Measurements from ENCODE around the gene FRMD3.
A peak's percentile ranks its signal among the peaks of the same experiment; 100 is the strongest.

The FRMD3 gene

GRCh38 chr9:83266666-83267496 is 271.3 kb downstream of the FRMD3 start:
- Histone ChIP-seq H2AFZ (peak overlapping the region; percentile 8), H3K4me2 (ENCODE audit: low read length) (no peak overlapping the region), H3K36me3 (ENCODE audit: control insufficient read depth, insufficient read depth, low read length) (no peaks in the 10 kb centered on the region), H3K79me2 (no peaks in the 10 kb centered on the region), H3K9me3 (ENCODE audit: control insufficient read depth, low read length) (no peaks in the 10 kb centered on the region), H3K4me1 (peaks cover 12% of the 10 kb centered on the region), H3K9ac (no peak overlapping the region), H3K27ac (peak overlapping the region; percentile 69), H3K27me3 (ENCODE audit: control insufficient read depth, insufficient read depth, low read length) (no peaks in the 10 kb centered on the region), H3K4me3 (ENCODE audit: low read depth, low read length) (no peak overlapping the region)
- TF ChIP-seq CTCF (IDR thresholded peaks at IDR 0.05), result no peak

GRCh38 chr9:83266331-83266665 is 271.9 kb downstream of the FRMD3 start:
- Histone ChIP-seq H3K4me3 (ENCODE audit: low read depth, low read length) (no peak overlapping the region), H3K9ac (no peak overlapping the region), H3K9me3 (ENCODE audit: control insufficient read depth, low read length) (no peaks in the 10 kb centered on the region), H3K79me2 (no peaks in the 10 kb centered on the region), H3K4me2 (ENCODE audit: low read length) (no peak overlapping the region), H3K27me3 (ENCODE audit: control insufficient read depth, insufficient read depth, low read length) (no peaks in the 10 kb centered on the region), H3K4me1 (peaks cover 12% of the 10 kb centered on the region), H3K36me3 (ENCODE audit: control insufficient read depth, insufficient read depth, low read length) (no peaks in the 10 kb centered on the region), H3K27ac (peak overlapping the region; percentile 69), H2AFZ (no peak overlapping the region)
- no peak for TF ChIP-seq CTCF (IDR thresholded peaks at IDR 0.05)

GRCh38 chr9:83264315-83264714 is 273.9 kb downstream of the FRMD3 start:
- H3K36me3 ChIP-seq (ENCODE audit: control insufficient read depth, insufficient read depth, low read length), result no peaks in the 10 kb centered on the region
- H3K9me3 ChIP-seq (ENCODE audit: control insufficient read depth, low read length), result no peaks in the 10 kb centered on the region
- H3K4me3 ChIP-seq (ENCODE audit: low read depth, low read length), result no peak overlapping the region
- TF ChIP-seq CTCF (IDR thresholded peaks at IDR 0.05), result no peak
- H3K4me1 ChIP-seq, result peaks cover 10% of the 10 kb centered on the region
- no peak overlapping the region for H2AFZ ChIP-seq
- no peaks in the 10 kb centered on the region for H3K79me2 ChIP-seq
- no peak overlapping the region for H3K4me2 ChIP-seq (ENCODE audit: low read length)
- no peak overlapping the region for H3K27ac ChIP-seq
- no peak overlapping the region for H3K9ac ChIP-seq
- H3K27me3 ChIP-seq (ENCODE audit: control insufficient read depth, insufficient read depth, low read length), result no peaks in the 10 kb centered on the region

GRCh38 chr9:83259558-83259957 is 278.6 kb downstream of the FRMD3 start:
- H3K4me1 ChIP-seq, result peaks cover 2% of the 10 kb centered on the region
- no peaks in the 10 kb centered on the region for H3K27me3 ChIP-seq (ENCODE audit: control insufficient read depth, insufficient read depth, low read length)
- H3K27ac ChIP-seq, result no peak overlapping the region
- H3K9me3 ChIP-seq (ENCODE audit: control insufficient read depth, low read length), result no peaks in the 10 kb centered on the region
- H3K4me3 ChIP-seq (ENCODE audit: low read depth, low read length), result no peak overlapping the region
- H3K36me3 ChIP-seq (ENCODE audit: control insufficient read depth, insufficient read depth, low read length), result no peaks in the 10 kb centered on the region
- H3K79me2 ChIP-seq, result peaks cover 3% of the 10 kb centered on the region
- H3K4me2 ChIP-seq (ENCODE audit: low read length), result no peak overlapping the region
- TF ChIP-seq CTCF (IDR thresholded peaks at IDR 0.05), result no peak
- no peak overlapping the region for H3K9ac ChIP-seq
- no peak overlapping the region for H2AFZ ChIP-seq
